HepG2 (cell line): ENCODE data around the gene PKLR. TPM values are rescaled to one million over a fixed set of nuclear protein-coding genes. Genes with fewer than 3 reads are reported as not detected.
A peak's percentile ranks its signal among the peaks of the same experiment; 100 is the strongest.

Experiments
- ARNT2 ChIP-seq: sonication (generic); formaldehyde crosslinking; IDR thresholded peaks from 2 replicates; pipeline ENCODE4 v1.8.0; 2022; ENCODE audit warnings: mild to moderate bottlenecking, low read depth, missing genetic modification reagents, moderate library complexity
- ATF1 ChIP-seq: IDR thresholded peaks from 2 replicates; pipeline ENCODE4 v1.6.1; 2016; ENCODE audit warnings: mild to moderate bottlenecking, control low read depth
- CHD2 ChIP-seq: IDR thresholded peaks from 2 replicates; pipeline ENCODE4 v1.6.1; 2011; ENCODE audit warnings: low read depth, low read length, improper control_type of control experiment
- FOSL1 ChIP-seq: sonication (generic); formaldehyde crosslinking; IDR thresholded peaks from 2 replicates; pipeline ENCODE4 v1.9.0; 2021; ENCODE audit warnings: missing genetic modification reagents, borderline replicate concordance
- GMEB2 ChIP-seq: IDR thresholded peaks from 2 replicates; pipeline ENCODE4 v1.6.1; 2016; ENCODE audit warnings: missing biosample characterization, missing genetic modification reagents, low read depth
- IRX3 ChIP-seq: sonication (generic); formaldehyde crosslinking; IDR thresholded peaks from 2 replicates; pipeline ENCODE4 v1.8.1; 2023; ENCODE audit warnings: mild to moderate bottlenecking, low read depth, missing genetic modification reagents, borderline replicate concordance
- MNT ChIP-seq: fragments of 450-650 bp; IDR thresholded peaks from 2 replicates; pipeline ENCODE4 v1.6.1; 2016
- PCBP2 ChIP-seq: fragments of 200-400 bp; formaldehyde crosslinking; optimal IDR thresholded peaks from 2 replicates; pipeline ENCODE3; 2018; ENCODE audit warnings: low read length, low read depth; ENCODE audit not compliant: poor library complexity, severe bottlenecking
- PRPF4 ChIP-seq: fragments of 200-400 bp; formaldehyde crosslinking; IDR thresholded peaks from 2 replicates; pipeline ENCODE4 v1.6.1; 2016; ENCODE audit warnings: low read length, low read depth; ENCODE audit not compliant: poor library complexity, severe bottlenecking
- SALL1 ChIP-seq: sonication (generic); formaldehyde crosslinking; IDR thresholded peaks from 2 replicates; pipeline ENCODE4 v1.8.0; 2022; ENCODE audit warnings: mild to moderate bottlenecking, missing genetic modification reagents
- SIN3A ChIP-seq: IDR thresholded peaks from 2 replicates; pipeline ENCODE4 v1.6.1; 2011; ENCODE audit warnings: low read depth, mild to moderate bottlenecking, control low read depth, low read length, borderline replicate concordance
- SNAI1 ChIP-seq: sonication (generic); formaldehyde crosslinking; IDR thresholded peaks from 2 replicates; pipeline ENCODE4 v1.5.0; 2020; ENCODE audit warnings: mild to moderate bottlenecking, missing genetic modification reagents, borderline replicate concordance
- SP5 ChIP-seq: IDR thresholded peaks from 2 replicates; pipeline ENCODE4 v1.6.1; 2016; ENCODE audit warnings: low read depth, borderline replicate concordance
- TFDP1 ChIP-seq: IDR thresholded peaks from 2 replicates; pipeline ENCODE4 v1.6.1; 2016; ENCODE audit warnings: missing compliant biosample characterization, missing genetic modification reagents, borderline replicate concordance
- ZBTB37 ChIP-seq: sonication (generic); formaldehyde crosslinking; IDR thresholded peaks from 2 replicates; pipeline ENCODE4 v1.4.0; 2020; ENCODE audit warnings: mild to moderate bottlenecking, missing genetic modification reagents
- ZNF12 ChIP-seq: sonication (generic); formaldehyde crosslinking; IDR thresholded peaks from 2 replicates; pipeline ENCODE4 v1.5.0; 2020; ENCODE audit warnings: missing genetic modification reagents
- ZNF326 ChIP-seq: sonication (generic); formaldehyde crosslinking; IDR thresholded peaks from 2 replicates; pipeline ENCODE4 v1.4.0; 2020; ENCODE audit warnings: missing genetic modification reagents, borderline replicate concordance
- ZNF350 ChIP-seq: sonication (generic); formaldehyde crosslinking; IDR thresholded peaks from 2 replicates; pipeline ENCODE4 v1.4.0; 2020; ENCODE audit warnings: mild to moderate bottlenecking, low read depth, missing genetic modification reagents, borderline replicate concordance
- ZNF430 ChIP-seq: sonication (generic); formaldehyde crosslinking; IDR thresholded peaks from 2 replicates; pipeline ENCODE4 v1.9.0; 2021; ENCODE audit warnings: mild to moderate bottlenecking, missing genetic modification reagents
- ZNF441 ChIP-seq: sonication (generic); formaldehyde crosslinking; IDR thresholded peaks from 2 replicates; pipeline ENCODE4 v1.7.0; 2021; ENCODE audit warnings: missing genetic modification reagents, borderline replicate concordance
- ZNF562 ChIP-seq: sonication (generic); formaldehyde crosslinking; IDR thresholded peaks from 2 replicates; pipeline ENCODE4 v1.8.0; 2022; ENCODE audit warnings: missing genetic modification reagents, borderline replicate concordance
- ZNF567 ChIP-seq: sonication (generic); formaldehyde crosslinking; IDR thresholded peaks from 2 replicates; pipeline ENCODE4 v1.8.1; 2023; ENCODE audit warnings: mild to moderate bottlenecking, missing genetic modification reagents, borderline replicate concordance
- ZNF652 ChIP-seq: IDR thresholded peaks from 2 replicates; pipeline ENCODE4 v1.6.1; 2016; ENCODE audit warnings: low read depth, borderline replicate concordance
- ZNF746 ChIP-seq: sonication (generic); formaldehyde crosslinking; IDR thresholded peaks from 2 replicates; pipeline ENCODE4 v1.8.0; 2022; ENCODE audit warnings: mild to moderate bottlenecking, missing genetic modification reagents
- polyA plus RNA-seq, 8 experiments: library from polyadenylated mRNA; depleted of rRNA in 3 of 8; stranded (reverse) in 7 of 8; unstranded in 1 of 8; fragments of >200 nt; fragmentation: Illumina TruSeq in 4 of 8; extraction: Trizol in 4 of 8; gene quantifications; 2 replicates each; pipeline versions ENCODE4 v1.2.1 to v1.2.3, GENCODE V29; 2011 to 2016; ENCODE audit warnings: low read depth in 4 of 8, missing spikeins in 1 of 8, mixed read lengths in 1 of 8; ENCODE audit not compliant: insufficient read depth in 1 of 8
- total RNA-seq, 5 experiments: library from RNA; depleted of rRNA; stranded (reverse); fragments of >200 nt; fragmentation: Illumina TruSeq; extraction: Trizol; gene quantifications; 2 replicates each; pipeline ENCODE4 v1.2.3, GENCODE V29; 2016; ENCODE audit warnings: low read depth in 1 of 5

Gene PKLR
- total and polyA plus RNA-seq, 2 of the 13 experiments (the other 11 are each of a cell fraction or from before 2014, with no cell fraction given), result 10.3 to 29.3 TPM

GRCh38 chr1:155324037-155324716 is 22.9 kb upstream of the PKLR start (continued):
- TF ChIP-seq IRX3 (CRISPR knock-in tag), result no peak
- TF ChIP-seq ZNF652 (CRISPR knock-in tag), result peak; percentile 12; the same call in 1 of the 2 replicates
- TF ChIP-seq ZNF746 (CRISPR knock-in tag), result 0 out of 2 replicates have a peak, but pooled peaks have one; percentile 44
- TF ChIP-seq ARNT2 (CRISPR knock-in tag), result 0 out of 2 replicates have a peak, but pooled peaks have one; percentile 7
- peak; percentile 33; the same call in 1 of the 2 replicates for TF ChIP-seq ZNF441
- TF ChIP-seq MNT, result peak; percentile 53
- TF ChIP-seq ZNF12 (CRISPR knock-in tag), result no peak
- no peak for TF ChIP-seq ZNF562
- no peak for TF ChIP-seq ATF1
- peak; percentile 8; the same call in 1 of the 2 replicates for TF ChIP-seq ZNF350 (CRISPR knock-in tag)
- TF ChIP-seq CHD2, result no peak
- TF ChIP-seq ZNF326, result no peak
- peak; percentile 36; the same call in 1 of the 2 replicates for TF ChIP-seq ZNF430
- no peak for TF ChIP-seq ZBTB37 (CRISPR knock-in tag)
- 0 out of 2 replicates have a peak, but pooled peaks have one; percentile 24 for TF ChIP-seq ZNF567 (CRISPR knock-in tag)
- 0 out of 2 replicates have a peak, but pooled peaks have one; percentile 58 for TF ChIP-seq SIN3A
- TF ChIP-seq PRPF4, result no peak
- TF ChIP-seq SP5 (CRISPR knock-in tag), result peak; percentile 54; the same call in 1 of the 2 replicates
- no peak for TF ChIP-seq FOSL1
- no peak for TF ChIP-seq SNAI1
- TF ChIP-seq GMEB2 (CRISPR knock-in tag), result 0 out of 2 replicates have a peak, but pooled peaks have one; percentile 16
- no peak for TF ChIP-seq PCBP2
- TF ChIP-seq SALL1 (CRISPR knock-in tag), result peak; percentile 30; the same call in 1 of the 2 replicates
- peak; percentile 68; the same call in 1 of the 2 replicates for TF ChIP-seq TFDP1 (CRISPR knock-in tag)
